ENCODE data around the gene FAM222A.

Gene FAM222A

DNA sequence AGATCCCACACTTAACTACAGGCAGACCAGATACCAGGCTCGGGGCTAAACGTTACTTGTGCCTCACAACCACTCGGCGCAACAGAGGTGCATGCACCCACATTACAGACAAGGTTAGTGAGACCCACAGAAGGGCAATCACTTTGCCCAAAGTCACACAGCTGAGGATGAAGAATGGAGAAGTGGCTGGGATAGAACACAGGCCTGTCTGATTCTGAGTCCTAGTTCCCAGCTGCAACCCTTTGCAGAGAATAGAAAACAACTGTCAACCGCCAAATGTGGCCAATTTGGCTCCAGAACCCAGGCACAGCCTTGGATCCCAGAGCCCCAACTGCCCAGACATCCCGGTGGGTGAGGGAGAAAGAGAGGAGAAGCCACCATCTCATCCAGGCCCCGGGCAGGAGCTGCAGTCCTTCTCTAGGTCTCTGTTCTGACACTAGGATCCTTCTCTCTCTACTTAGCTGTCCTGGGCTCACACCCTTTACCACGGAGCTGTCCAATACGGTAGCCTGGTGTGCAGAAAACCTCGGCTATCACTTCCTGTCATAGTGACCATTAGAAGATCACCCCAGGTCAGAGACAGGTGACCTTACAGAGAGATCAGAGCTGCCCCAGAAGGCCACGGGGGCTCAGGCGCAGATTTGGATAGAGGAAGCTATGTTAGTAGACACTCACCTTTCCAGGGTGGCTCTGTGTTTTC, 59.1 kb downstream of the FAM222A start:
- DNase-seq (ENCODE audit: insufficient read length, low spot score) (no peak), FAIRE-seq (no peak)
- TF ChIP-seq CTCF (IDR thresholded peaks at IDR 0.05; ENCODE audit: insufficient read depth, missing control alignments), result no peak

DNA sequence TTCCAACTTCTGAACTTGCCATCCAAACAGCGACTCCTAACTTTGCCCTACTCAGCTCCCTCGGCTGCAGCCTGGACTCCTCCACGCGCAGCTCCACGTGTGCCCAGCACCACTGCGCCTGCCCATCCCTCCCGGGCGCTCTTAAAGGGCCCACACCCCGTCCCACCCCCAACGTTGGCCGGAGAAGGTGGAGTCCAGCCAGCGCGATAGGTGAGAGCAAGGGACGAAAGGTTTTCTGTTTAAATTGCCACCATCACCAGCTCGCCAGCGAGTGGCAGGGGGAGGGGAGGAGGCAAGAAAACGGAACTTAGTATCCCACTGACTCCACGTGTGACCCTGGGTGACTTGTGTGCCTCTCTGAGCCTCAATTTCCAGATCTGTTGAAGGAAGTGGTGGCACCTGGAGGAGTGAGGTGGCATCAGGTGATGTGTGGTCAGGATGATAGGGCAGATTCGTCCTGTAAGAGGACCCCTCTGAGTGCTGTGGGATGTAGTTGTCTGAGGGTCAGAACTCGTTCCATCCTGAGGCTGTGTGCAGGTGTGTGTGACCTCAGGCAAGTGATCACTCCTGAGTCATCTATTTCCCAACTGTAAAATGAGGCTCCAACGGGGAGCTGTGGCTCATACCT, 59.9 kb downstream of the FAM222A start:
- DNase-seq (ENCODE audit: insufficient read length, low spot score) (no peak), FAIRE-seq (no peak)
- TF ChIP-seq CTCF (IDR thresholded peaks at IDR 0.05; ENCODE audit: insufficient read depth, missing control alignments), result no peak

DNA sequence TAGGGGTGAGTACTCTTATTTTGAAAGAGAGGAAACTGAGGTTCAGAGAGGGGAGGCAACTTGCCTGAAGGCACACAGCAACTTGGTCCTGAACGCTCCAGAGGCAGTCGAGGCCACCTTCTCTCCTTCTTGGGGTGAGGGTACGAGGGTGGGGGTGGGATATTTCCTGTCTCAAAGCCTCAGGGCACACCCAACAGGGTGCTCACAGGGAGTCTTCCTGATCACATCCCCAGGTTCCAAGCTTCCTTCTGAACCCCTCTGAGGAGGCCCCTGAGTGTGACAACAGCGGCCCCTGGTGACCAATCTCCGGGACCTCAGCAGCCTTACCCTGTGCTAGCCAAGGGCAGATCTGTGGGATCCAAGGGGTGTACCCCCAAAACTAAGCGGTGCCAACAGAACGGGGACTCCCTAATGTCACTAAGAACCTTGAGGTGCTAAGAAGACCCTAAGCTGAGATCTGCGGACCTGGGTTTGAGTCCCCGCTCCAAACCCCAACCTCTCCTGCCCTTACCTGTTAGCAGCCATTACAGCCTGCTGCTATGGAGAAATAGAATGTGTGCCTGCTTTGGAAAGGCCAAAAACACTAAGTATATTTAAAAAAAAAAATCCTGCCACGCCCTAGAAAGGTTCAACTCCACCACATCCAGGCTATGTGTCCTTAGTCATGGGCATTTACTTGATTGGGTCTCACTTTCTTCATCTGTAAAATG, 61.7 kb downstream of the FAM222A start:
- no peak for FAIRE-seq
- peak; percentile 88 for TF ChIP-seq CTCF (IDR thresholded peaks at IDR 0.05; ENCODE audit: insufficient read depth, missing control alignments)
- peak; percentile 75 for DNase-seq (ENCODE audit: insufficient read length, low spot score)

- DNase-seq (ENCODE audit: insufficient read length, low spot score) (no peak), FAIRE-seq (no peak)
- no peak for TF ChIP-seq CTCF (IDR thresholded peaks at IDR 0.05; ENCODE audit: insufficient read depth, missing control alignments)
Measured at GRCh38 chr12:109776624-109777023, 63.0 kb downstream of the FAM222A start.

GRCh38 chr12:109777544-109777943, 63.9 kb downstream of the FAM222A start:
- FAIRE-seq (no peak), DNase-seq (ENCODE audit: insufficient read length, low spot score) (no peak)
- no peak for TF ChIP-seq CTCF (IDR thresholded peaks at IDR 0.05; ENCODE audit: insufficient read depth, missing control alignments)

- FAIRE-seq (no peak), DNase-seq (ENCODE audit: insufficient read length, low spot score) (no peak)
- TF ChIP-seq CTCF (IDR thresholded peaks at IDR 0.05; ENCODE audit: insufficient read depth, missing control alignments), result no peak
Measured at GRCh38 chr12:109778684-109779083, 65.1 kb downstream of the FAM222A start.

- FAIRE-seq, result no peak
- peak; percentile 1 for TF ChIP-seq CTCF (IDR thresholded peaks at IDR 0.05; ENCODE audit: insufficient read depth, missing control alignments)
- DNase-seq (ENCODE audit: insufficient read length, low spot score), result no peak
Measured at GRCh38 chr12:109779382-109779781, 65.8 kb downstream of the FAM222A start.
